ENCODE measurements around the gene PEAK3.
A peak's percentile ranks its signal among the peaks of the same experiment; 100 is the strongest.

Gene PEAK3

GRCh38 chr19:2270157-2270422 is 11.9 kb downstream of the PEAK3 start:
- Histone ChIP-seq H3K4me3 (ENCODE audit: low read depth, low read length, poor library complexity, severe bottlenecking) (peak overlapping the region; percentile 78), H4K20me1 (ENCODE audit: insufficient read depth, low read length) (0 out of 2 replicates have a peak, but pooled peaks cover 2% of the 10 kb centered on the region), H3K9ac (ENCODE audit: low read length) (peak overlapping the region; percentile 90), H3K9me3 (ENCODE audit: low read length) (no peaks in the 10 kb centered on the region), H2AFZ (ENCODE audit: low read length) (no peak overlapping the region), H3F3A (ENCODE audit: insufficient read depth, low read length) (peaks cover 7% of the 10 kb centered on the region; the same call in 1 of the 2 replicates), H3K27ac (ENCODE audit: low read depth, low read length, poor library complexity, severe bottlenecking) (peak overlapping the region; percentile 80), H3K36me3 (ENCODE audit: insufficient read depth, low read length) (peaks cover 44% of the 10 kb centered on the region), H3K9me2 (ENCODE audit: low read depth, low read length) (no peaks in the 10 kb centered on the region), H3K79me2 (ENCODE audit: insufficient read depth, low read length) (peaks cover 29% of the 10 kb centered on the region), H3K4me2 (ENCODE audit: low read length) (peak overlapping the region; percentile 92), H3K27me3 (ENCODE audit: insufficient read depth, low read length) (no peaks in the 10 kb centered on the region), H3K4me1 (ENCODE audit: insufficient read depth, low read length, severe bottlenecking) (peaks cover 61% of the 10 kb centered on the region)
- no peak for TF ChIP-seq EZH2 (IDR thresholded peaks at IDR 0.05; ENCODE audit: borderline replicate concordance, low read length)
- no peak for TF ChIP-seq CTCF (IDR thresholded peaks at IDR 0.05; ENCODE audit: low read length)

- H4K20me1 ChIP-seq (ENCODE audit: insufficient read depth, low read length), result 0 out of 2 replicates have a peak, but pooled peaks cover 2% of the 10 kb centered on the region
- H2AFZ ChIP-seq (ENCODE audit: low read length), result no peak overlapping the region
- peaks cover 63% of the 10 kb centered on the region for H3K4me1 ChIP-seq (ENCODE audit: insufficient read depth, low read length, severe bottlenecking)
- peaks cover 40% of the 10 kb centered on the region for H3K36me3 ChIP-seq (ENCODE audit: insufficient read depth, low read length)
- H3K27me3 ChIP-seq (ENCODE audit: insufficient read depth, low read length), result no peaks in the 10 kb centered on the region
- peak overlapping the region; percentile 78 for H3K4me3 ChIP-seq (ENCODE audit: low read depth, low read length, poor library complexity, severe bottlenecking)
- peak overlapping the region; percentile 90 for H3K9ac ChIP-seq (ENCODE audit: low read length)
- H3K4me2 ChIP-seq (ENCODE audit: low read length), result peak overlapping the region; percentile 92
- TF ChIP-seq EZH2 (IDR thresholded peaks at IDR 0.05; ENCODE audit: borderline replicate concordance, low read length) (no peak), CTCF (IDR thresholded peaks at IDR 0.05; ENCODE audit: low read length) (no peak; the same call in 1 of the 2 replicates)
- H3K79me2 ChIP-seq (ENCODE audit: insufficient read depth, low read length), result peaks cover 29% of the 10 kb centered on the region
- H3F3A ChIP-seq (ENCODE audit: insufficient read depth, low read length), result peaks cover 7% of the 10 kb centered on the region; the same call in 1 of the 2 replicates
- peak overlapping the region; percentile 80 for H3K27ac ChIP-seq (ENCODE audit: low read depth, low read length, poor library complexity, severe bottlenecking)
- H3K9me2 ChIP-seq (ENCODE audit: low read depth, low read length), result no peaks in the 10 kb centered on the region
- no peaks in the 10 kb centered on the region for H3K9me3 ChIP-seq (ENCODE audit: low read length)
Measured at GRCh38 chr19:2269244-2270156, 12.5 kb downstream of the PEAK3 start.

GRCh38 chr19:2268861-2269243 is 13.1 kb downstream of the PEAK3 start:
- Histone ChIP-seq H3F3A (ENCODE audit: insufficient read depth, low read length) (peaks cover 7% of the 10 kb centered on the region; the same call in 1 of the 2 replicates), H3K4me1 (ENCODE audit: insufficient read depth, low read length, severe bottlenecking) (peaks cover 61% of the 10 kb centered on the region), H3K79me2 (ENCODE audit: insufficient read depth, low read length) (peaks cover 25% of the 10 kb centered on the region), H3K9ac (ENCODE audit: low read length) (peak overlapping the region; percentile 77), H2AFZ (ENCODE audit: low read length) (peak overlapping the region; percentile 1; the same call in 1 of the 2 replicates), H3K9me3 (ENCODE audit: low read length) (no peaks in the 10 kb centered on the region), H3K36me3 (ENCODE audit: insufficient read depth, low read length) (peaks cover 33% of the 10 kb centered on the region), H3K4me3 (ENCODE audit: low read depth, low read length, poor library complexity, severe bottlenecking) (peak overlapping the region; percentile 78), H3K9me2 (ENCODE audit: low read depth, low read length) (no peaks in the 10 kb centered on the region), H3K27me3 (ENCODE audit: insufficient read depth, low read length) (no peaks in the 10 kb centered on the region), H4K20me1 (ENCODE audit: insufficient read depth, low read length) (no peaks in the 10 kb centered on the region), H3K4me2 (ENCODE audit: low read length) (peak overlapping the region; percentile 84), H3K27ac (ENCODE audit: low read depth, low read length, poor library complexity, severe bottlenecking) (peak overlapping the region; percentile 79)
- no peak for TF ChIP-seq EZH2 (IDR thresholded peaks at IDR 0.05; ENCODE audit: borderline replicate concordance, low read length)
- no peak for TF ChIP-seq CTCF (IDR thresholded peaks at IDR 0.05; ENCODE audit: low read length)

All from OCI-LY1 (cell line).